NK-92 treated with Interleukin-12 subunit alpha and Interleukin-12 subunit beta, amount 100 ng/mL, for 24 hours (cell line): ENCODE results near the gene LHX4.
"Not testable (repeated sequence)": the region's sequence is repeated elsewhere in the genome, so short reads cannot be mapped to it uniquely, and the experiment has no call there.

Experiments
- DNase-seq: peaks from one replicate; lab custom pipeline; 2025; lab: John Stamatoyannopoulos, UW

LHX4 gene

GRCh38 chr1:180197231-180197630, 32.8 kb upstream of the LHX4 start:
- DNase-seq: no peak

DNA sequence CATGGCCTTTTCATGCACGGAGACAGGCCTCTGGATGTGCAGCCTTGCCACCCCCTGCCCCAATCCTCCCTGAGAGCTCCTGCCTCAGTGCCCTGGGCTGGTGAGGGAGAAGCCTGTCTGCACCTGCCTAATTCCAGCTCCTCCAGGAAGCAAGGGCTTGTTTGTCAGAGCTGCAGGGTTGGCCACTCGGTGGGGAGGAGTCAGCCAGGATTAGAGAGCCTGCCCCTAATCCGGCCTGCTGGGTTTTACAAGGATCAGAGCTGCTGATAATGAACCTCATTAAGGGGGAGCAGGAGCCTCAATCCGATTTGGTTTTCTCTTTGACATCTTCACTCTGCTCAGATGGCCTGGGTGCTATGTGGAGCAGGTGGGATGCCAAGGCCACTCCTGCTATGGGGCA, 31.9 kb upstream of the LHX4 start:
- DNase-seq: no peak

- no peak for DNase-seq
Measured at GRCh38 chr1:180198611-180199010, 31.5 kb upstream of the LHX4 start.

DNA sequence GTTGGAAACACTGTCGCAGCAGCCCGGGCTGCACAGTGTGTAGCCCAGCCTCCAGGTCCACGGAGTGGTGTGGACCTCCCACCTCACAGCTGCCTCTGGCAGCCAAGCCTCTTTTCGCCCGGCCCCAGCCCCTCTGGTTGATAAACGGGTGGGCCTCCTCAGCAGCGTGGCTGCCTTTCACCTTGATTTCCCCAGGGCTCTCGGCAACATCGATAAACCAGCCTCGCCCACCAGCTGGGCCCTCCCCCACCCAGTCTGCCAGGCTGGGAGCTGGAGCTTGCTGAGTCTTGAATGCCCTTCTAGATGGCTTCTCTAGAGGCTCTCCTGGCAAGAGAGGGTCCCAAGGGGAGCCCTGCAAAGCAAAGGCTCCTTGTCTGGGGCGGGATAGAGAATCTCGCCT, 31.0 kb upstream of the LHX4 start:
- DNase-seq: no peak

DNA sequence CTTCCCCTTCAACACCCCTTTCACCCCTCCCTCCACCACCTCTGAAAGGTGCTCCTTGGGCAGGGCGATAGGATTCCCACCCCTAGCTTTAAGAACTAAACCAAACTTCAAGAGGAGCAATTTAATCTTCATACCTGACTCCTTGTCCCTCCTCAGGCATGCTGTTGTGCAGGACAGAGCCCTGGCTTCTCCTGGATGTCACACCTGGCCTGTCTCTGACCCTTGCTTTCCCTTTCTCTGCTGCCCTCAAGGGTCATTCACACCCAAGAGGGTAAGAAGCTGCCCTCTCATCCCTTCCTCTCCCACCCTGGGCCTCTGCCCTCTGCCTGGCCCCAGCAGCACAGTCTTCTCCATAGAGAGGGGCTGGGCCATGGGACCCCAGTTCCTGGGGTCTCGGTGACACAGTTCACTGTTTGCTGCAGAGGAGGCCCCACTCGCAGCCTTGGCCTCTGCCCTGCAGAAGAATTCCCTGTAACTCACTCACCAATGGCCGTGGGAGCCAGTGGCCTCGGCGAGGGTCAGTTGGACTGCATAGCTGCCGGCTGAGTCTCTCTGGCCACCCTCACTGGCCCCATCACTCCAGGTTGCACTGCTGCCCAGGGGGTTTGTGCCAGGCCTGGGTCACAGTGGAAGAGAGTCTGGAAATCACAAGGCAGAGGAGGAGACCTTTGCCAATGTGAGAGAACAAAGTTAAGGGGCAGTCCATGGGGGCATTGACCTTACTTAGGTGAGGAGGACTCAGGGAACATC, 28.4 kb upstream of the LHX4 start:
- no peak for DNase-seq

GRCh38 chr1:180202588-180202987, 27.5 kb upstream of the LHX4 start:
- DNase-seq: not testable (repeated sequence)

DNA sequence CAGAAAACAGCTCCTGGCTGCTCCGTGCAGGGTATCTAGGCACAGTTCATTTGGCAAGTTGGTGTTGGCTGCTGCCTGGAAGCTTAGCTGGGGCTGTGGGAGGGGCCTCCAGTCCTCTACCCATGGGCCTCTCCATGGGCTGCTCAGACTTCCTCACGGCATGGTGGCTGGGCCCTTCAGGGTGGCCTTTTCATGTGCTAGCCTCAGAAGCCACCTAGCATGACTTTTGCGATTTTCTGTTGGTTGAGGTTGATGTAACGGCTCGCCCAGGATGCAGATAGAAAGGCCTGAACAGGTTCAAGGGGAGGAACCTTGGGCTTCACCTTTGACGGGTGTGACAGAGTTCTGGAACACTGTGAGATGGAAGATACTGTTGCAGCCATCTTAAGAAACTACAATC, 25.8 kb upstream of the LHX4 start:
- no peak for DNase-seq

- DNase-seq: no peak
Measured at GRCh38 chr1:180206581-180206980, 23.5 kb upstream of the LHX4 start.

- DNase-seq: no peak
Measured at GRCh38 chr1:180208264-180208663, 21.8 kb upstream of the LHX4 start.

DNA sequence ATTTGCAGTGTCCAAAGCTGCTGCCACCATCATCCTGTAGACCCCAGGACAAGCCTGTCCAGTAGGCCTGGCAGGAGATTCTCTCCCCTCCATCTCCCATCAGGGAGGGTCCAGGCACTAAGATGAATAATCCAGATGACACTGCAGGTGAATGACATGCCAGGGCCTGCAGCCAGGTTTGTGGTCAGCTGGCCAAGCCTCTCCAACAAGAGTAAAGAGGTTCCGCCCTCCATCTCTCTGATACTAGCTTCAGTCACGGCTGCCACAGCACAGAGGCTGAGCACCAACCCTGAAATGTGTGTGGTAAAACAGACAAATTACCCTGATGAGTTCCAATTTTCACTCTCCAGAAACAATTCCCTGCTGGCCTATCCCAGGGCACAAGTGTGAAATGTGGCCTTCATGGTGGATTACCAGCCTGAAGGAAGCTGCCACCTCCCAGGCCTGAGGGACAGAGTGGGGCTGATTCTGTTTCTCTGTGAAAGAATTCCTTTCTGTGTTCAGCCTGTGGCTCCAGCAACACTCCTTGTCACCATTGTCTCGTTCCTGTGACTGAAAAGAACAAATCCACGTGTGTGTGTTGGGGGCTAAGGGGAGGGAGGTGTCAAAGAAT, 19.9 kb upstream of the LHX4 start:
- DNase-seq: no peak

- no peak for DNase-seq
Measured at GRCh38 chr1:180211156-180211859, 18.8 kb upstream of the LHX4 start.

- no peak for DNase-seq
Measured at GRCh38 chr1:180211860-180212229, 18.2 kb upstream of the LHX4 start.

GRCh38 chr1:180213401-180214170, 16.5 kb upstream of the LHX4 start:
- DNase-seq: peak; percentile 36

GRCh38 chr1:180215856-180216625, 14.0 kb upstream of the LHX4 start:
- no peak for DNase-seq

GRCh38 chr1:180217006-180217405, 13.1 kb upstream of the LHX4 start:
- no peak for DNase-seq

GRCh38 chr1:180218806-180219765, 11.0 kb upstream of the LHX4 start:
- DNase-seq: no peak

DNA sequence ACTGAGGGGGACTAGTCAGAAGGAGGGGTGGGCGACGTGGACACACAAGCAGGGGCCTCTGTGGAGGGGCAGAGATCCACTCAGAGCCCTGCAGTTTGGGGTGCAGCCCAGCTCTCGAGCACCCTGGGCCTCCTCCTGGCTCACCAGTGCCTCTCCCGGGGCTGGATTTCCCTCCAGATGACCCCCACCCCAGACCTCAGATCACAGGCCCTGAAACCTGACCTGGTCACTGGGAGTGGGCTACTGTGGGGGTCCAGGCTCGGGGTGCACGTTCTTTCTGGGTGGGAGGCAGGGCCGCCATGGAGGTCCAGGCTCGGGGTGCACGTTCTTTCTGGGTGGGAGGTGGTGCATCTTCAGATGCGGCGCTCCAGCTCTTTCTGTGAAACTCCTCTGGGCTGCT, 10.3 kb upstream of the LHX4 start:
- DNase-seq: no peak

DNA sequence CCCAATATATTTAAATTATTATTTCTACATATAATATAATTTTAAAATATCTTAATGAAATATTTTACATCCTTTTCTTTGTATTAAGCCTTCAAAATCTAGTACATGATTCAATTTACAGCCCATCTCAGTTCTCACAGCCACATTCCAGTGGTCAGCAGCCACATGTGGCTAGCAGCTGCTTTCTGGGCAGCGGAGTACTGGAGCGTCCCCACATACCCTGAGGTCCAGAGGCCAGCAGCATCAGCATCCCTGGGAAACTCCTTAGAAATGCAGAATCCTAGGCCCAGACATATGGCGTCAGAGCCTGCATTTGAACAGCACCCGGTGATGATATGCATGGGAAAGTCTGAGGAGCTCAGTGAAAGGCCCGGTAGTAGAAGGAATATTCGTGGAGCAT, 8.6 kb upstream of the LHX4 start:
- no peak for DNase-seq

- DNase-seq: no peak
Measured at GRCh38 chr1:180224902-180225301, 5.2 kb upstream of the LHX4 start.

- no peak for DNase-seq
Measured at GRCh38 chr1:180225403-180225802, 4.7 kb upstream of the LHX4 start.
